Smooth muscle cell (in vitro differentiated cells): ENCODE measurements around the gene SYT7. TPM values are rescaled to one million over a fixed set of nuclear protein-coding genes. Genes with fewer than 3 reads are reported as not detected.

Experiments
- DNase-seq: peaks from one replicate; lab custom pipeline; 2025; ENCODE audit not compliant: unreplicated experiment; lab: John Stamatoyannopoulos, UW
- H2AFZ ChIP-seq: fragments of 200-600 bp; sonication (generic); 2 replicates; pipeline ENCODE4 v1.6.0; 2016; ENCODE audit warnings: antibody characterized with exemption, low read depth, mild to moderate bottlenecking
- H3F3A ChIP-seq: fragments of 200-600 bp; sonication (generic); 2 replicates; pipeline ENCODE4 v1.6.0; 2017; ENCODE audit warnings: antibody characterized with exemption, low read depth
- H3K27ac ChIP-seq: fragments of 200-600 bp; sonication (generic); 2 replicates; pipeline ENCODE4 v1.5.1; 2016; ENCODE audit warnings: low read depth, mild to moderate bottlenecking
- H3K27me3 ChIP-seq: fragments of 200-600 bp; sonication (generic); 2 replicates; pipeline ENCODE4 v1.6.1; 2016; ENCODE audit warnings: low read depth, mild to moderate bottlenecking
- H3K36me3 ChIP-seq: fragments of 200-600 bp; sonication (generic); 2 replicates; pipeline ENCODE4 v1.5.1; 2016; ENCODE audit warnings: low read depth
- H3K4me1 ChIP-seq: fragments of 200-600 bp; sonication (generic); 2 replicates; pipeline ENCODE4 v1.5.1; 2016; ENCODE audit warnings: low read depth
- H3K4me2 ChIP-seq: fragments of 200-600 bp; sonication (generic); 2 replicates; pipeline ENCODE4 v1.6.0; 2016; ENCODE audit warnings: mild to moderate bottlenecking
- H3K4me3 ChIP-seq: fragments of 200-600 bp; sonication (generic); 2 replicates; pipeline ENCODE4 v1.5.1; 2016; ENCODE audit warnings: mild to moderate bottlenecking
- H3K79me2 ChIP-seq: fragments of 200-600 bp; sonication (generic); 2 replicates; pipeline ENCODE4 v1.6.0; 2016; ENCODE audit warnings: low read depth, mild to moderate bottlenecking
- H3K9ac ChIP-seq: fragments of 200-600 bp; sonication (generic); 2 replicates; pipeline ENCODE4 v1.6.0; 2016; ENCODE audit warnings: low read depth
- H3K9me3 ChIP-seq: fragments of 200-600 bp; sonication (generic); replicated peaks from 2 replicates; pipeline ENCODE4 v1.5.1; 2016; ENCODE audit warnings: low read depth
- H4K20me1 ChIP-seq: fragments of 200-600 bp; sonication (generic); 2 replicates; pipeline ENCODE4 v1.6.0; 2016; ENCODE audit warnings: low read depth
- WGBS: methylation state at CpG from one replicate; pipeline ENCODE4 v1.1.7; 2016; ENCODE audit warnings: low lambda C conversion rate; 5-methylcytosine and 5-hydroxymethylcytosine counted together
- polyA plus RNA-seq: library from polyadenylated mRNA; unstranded; fragments of >200 nt; fragmentation: Nextera tagmentation; extraction: Ambion mirVana; gene quantifications from 2 replicates; pipeline ENCODE4 v1.2.1, GENCODE V29; 2016
- total RNA-seq: library from RNA; depleted of rRNA; stranded (reverse); fragments of >200 nt; gene quantifications from 2 replicates; pipeline ENCODE4 v1.2.3, GENCODE V29; 2014
- TF ChIP-seq, protein P1 (sequence below): fragments of 200-600 bp; sonication (generic); IDR thresholded peaks from 2 replicates; pipeline ENCODE4 v1.5.1; 2017; ENCODE audit warnings: borderline replicate concordance, mild to moderate bottlenecking, antibody characterized with exemption; ENCODE audit not compliant: insufficient read depth, poor library complexity, severe bottlenecking

SYT7 gene
- total and polyA plus RNA-seq, 2 experiments from 2014 or later = 0.79 to 4.0 TPM

DNA sequence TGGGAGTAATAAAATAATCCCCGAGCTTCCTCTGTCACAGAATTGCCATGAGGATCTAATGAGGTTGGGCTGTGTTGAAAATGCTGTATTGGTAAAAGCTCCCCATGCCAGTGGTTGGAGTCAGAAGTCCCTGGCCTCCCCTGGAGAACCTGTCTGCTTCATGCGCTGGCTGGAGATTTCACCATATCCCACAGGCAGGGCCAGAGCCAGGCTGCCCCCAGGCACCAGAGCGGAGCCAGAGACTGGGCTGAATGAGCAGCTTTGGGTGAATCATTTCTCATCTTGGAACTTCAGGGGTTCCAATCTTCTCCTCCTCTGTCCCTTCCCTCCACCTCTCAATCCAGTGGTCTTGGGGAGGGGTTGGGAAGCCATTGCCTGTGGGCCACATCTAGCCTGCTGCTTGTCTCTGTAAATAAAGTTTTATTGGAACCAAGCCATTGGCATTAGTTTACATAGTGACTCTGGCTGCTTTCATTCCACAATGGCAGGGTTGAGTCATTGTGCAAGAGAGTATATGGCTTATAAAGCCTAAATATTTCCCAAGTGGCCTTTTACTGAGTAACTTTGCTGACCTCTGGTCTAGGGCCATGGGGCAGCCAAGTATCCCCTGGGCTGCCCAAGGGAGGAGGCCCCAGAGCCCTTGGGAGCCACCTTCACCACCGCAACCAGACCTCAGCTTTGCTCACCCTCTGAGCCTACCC is 37.1 kb downstream of the SYT7 start:
- H3K4me2 ChIP-seq = no peak overlapping the region
- H3K27ac ChIP-seq = no peak overlapping the region
- no peak for DNase-seq

DNA sequence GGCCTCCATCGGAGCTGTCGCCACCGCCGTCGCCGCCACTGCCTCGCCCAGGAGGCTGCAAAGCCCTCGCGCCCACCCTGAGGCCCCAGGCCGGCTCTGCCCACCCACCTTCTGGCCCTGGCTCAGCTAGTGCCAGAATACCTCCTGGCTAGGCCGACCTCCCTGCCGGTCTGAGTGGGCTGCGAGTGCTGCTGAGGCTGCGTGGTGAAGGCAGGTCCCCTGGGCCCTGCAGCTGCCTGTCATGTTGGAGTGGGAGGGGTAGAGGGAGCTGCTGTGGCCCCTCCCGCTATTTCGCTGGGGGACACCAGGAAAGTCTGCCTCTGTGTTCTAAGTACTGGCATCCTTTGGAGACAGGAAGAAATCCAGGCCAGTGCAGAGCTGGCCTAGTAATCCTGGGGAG is 38.2 kb downstream of the SYT7 start:
- WGBS = 92% methylated on average over 16 of the region's 16 CpGs
- no peak overlapping the region for H3K27ac ChIP-seq
- no peak overlapping the region for H3K9ac ChIP-seq

More for the DNA sequence above, 37.1 kb downstream of the SYT7 start:
- WGBS = 92% methylated on average over 4 of the region's 4 CpGs
- TF ChIP-seq, protein P1, sequence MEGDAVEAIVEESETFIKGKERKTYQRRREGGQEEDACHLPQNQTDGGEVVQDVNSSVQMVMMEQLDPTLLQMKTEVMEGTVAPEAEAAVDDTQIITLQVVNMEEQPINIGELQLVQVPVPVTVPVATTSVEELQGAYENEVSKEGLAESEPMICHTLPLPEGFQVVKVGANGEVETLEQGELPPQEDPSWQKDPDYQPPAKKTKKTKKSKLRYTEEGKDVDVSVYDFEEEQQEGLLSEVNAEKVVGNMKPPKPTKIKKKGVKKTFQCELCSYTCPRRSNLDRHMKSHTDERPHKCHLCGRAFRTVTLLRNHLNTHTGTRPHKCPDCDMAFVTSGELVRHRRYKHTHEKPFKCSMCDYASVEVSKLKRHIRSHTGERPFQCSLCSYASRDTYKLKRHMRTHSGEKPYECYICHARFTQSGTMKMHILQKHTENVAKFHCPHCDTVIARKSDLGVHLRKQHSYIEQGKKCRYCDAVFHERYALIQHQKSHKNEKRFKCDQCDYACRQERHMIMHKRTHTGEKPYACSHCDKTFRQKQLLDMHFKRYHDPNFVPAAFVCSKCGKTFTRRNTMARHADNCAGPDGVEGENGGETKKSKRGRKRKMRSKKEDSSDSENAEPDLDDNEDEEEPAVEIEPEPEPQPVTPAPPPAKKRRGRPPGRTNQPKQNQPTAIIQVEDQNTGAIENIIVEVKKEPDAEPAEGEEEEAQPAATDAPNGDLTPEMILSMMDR = no peak
- Histone ChIP-seq H3K9ac (no peak overlapping the region), H3K27me3 (no peaks in the 10 kb centered on the region), H3F3A (no peaks in the 10 kb centered on the region), H4K20me1 (no peaks in the 10 kb centered on the region), H3K4me1 (peaks cover 6% of the 10 kb centered on the region), H3K79me2 (no peaks in the 10 kb centered on the region), H3K4me3 (no peak overlapping the region), H3K36me3 (no peaks in the 10 kb centered on the region), H2AFZ (no peak overlapping the region), H3K9me3 (no peaks in the 10 kb centered on the region)

DNA sequence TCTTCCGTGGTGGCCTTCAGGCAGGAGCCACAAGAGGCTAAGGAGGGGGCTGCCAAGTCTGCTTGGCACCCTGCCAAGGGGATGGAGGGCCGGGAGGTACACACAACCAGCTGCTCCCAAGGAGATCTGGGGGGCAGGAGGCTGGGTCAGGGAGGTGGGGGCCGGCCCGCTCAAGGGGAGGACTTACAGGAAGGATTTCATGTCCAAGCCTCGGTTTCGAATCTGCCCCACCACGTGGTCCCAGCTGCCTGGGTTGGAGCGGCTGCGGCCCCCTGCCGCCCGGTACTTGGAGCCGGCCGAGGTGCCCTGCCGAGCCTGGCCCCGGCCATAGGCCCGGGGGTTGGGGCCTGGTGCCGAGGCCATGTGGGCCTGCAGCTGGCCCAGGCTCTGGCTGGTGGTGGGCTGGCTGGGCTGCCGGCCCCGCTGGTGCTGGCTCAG is 38.8 kb downstream of the SYT7 start:
- Histone ChIP-seq H3K9ac (no peak overlapping the region), H3K27me3 (no peaks in the 10 kb centered on the region), H3K9me3 (no peaks in the 10 kb centered on the region), H3K27ac (no peak overlapping the region), H3K4me3 (no peak overlapping the region), H4K20me1 (no peaks in the 10 kb centered on the region), H3K4me1 (peaks cover 6% of the 10 kb centered on the region), H3K79me2 (no peaks in the 10 kb centered on the region), H2AFZ (no peak overlapping the region), H3F3A (no peaks in the 10 kb centered on the region), H3K36me3 (no peaks in the 10 kb centered on the region), H3K4me2 (no peak overlapping the region)
- no peak for DNase-seq
- 81% methylated on average over 19 of the region's 19 CpGs for WGBS
- TF ChIP-seq, protein P1 = no peak

More for the DNA sequence above, 38.2 kb downstream of the SYT7 start:
- no peaks in the 10 kb centered on the region for H3K79me2 ChIP-seq
- H2AFZ ChIP-seq = no peak overlapping the region
- no peak overlapping the region for H3K4me3 ChIP-seq
- peaks cover 6% of the 10 kb centered on the region for H3K4me1 ChIP-seq
- H4K20me1 ChIP-seq = no peaks in the 10 kb centered on the region
- H3K27me3 ChIP-seq = no peaks in the 10 kb centered on the region
- no peaks in the 10 kb centered on the region for H3K36me3 ChIP-seq
- TF ChIP-seq, protein P1 = no peak
- no peak overlapping the region for H3K4me2 ChIP-seq
- no peaks in the 10 kb centered on the region for H3K9me3 ChIP-seq
- no peak for DNase-seq
- no peaks in the 10 kb centered on the region for H3F3A ChIP-seq

DNA sequence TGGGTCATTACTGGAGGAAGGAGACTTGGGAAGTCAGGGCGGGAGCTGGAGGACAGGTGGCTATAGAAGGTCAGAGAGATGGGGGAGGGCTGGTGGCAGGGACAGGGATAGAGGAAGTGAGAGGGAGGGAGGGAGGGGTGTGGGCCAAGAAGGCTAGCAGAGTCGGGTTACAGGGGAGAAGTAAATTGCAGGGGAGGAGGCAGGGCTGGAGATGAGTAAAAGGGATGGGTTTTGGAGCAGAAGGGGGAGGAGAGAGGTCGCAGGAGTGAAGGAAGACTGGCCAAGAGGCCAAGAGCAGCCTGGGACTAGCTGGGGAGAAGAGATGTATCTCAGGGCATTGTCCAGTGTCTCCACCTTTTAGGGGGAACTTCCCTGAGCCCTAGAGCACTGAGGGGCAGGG is 39.3 kb downstream of the SYT7 start:
- Histone ChIP-seq H3K36me3 (no peaks in the 10 kb centered on the region), H3K4me3 (no peak overlapping the region), H3K27ac (no peak overlapping the region), H3F3A (no peaks in the 10 kb centered on the region), H3K9me3 (no peaks in the 10 kb centered on the region), H3K4me1 (peaks cover 6% of the 10 kb centered on the region), H3K79me2 (no peaks in the 10 kb centered on the region), H4K20me1 (no peaks in the 10 kb centered on the region), H2AFZ (no peak overlapping the region), H3K27me3 (no peaks in the 10 kb centered on the region), H3K9ac (no peak overlapping the region), H3K4me2 (no peak overlapping the region)
- TF ChIP-seq, protein P1 = no peak
- DNase-seq = no peak
- 30% methylated on average over 3 of the region's 3 CpGs for WGBS
